HepG2 (cell line): Measurements from ENCODE around the gene CPPED1.

Experiments used
- BHLHE40 ChIP-seq: IDR thresholded peaks from 2 replicates; pipeline ENCODE4 v1.6.1; 2011; ENCODE audit warnings: low read length, improper control_type of control experiment
- CTCF ChIP-seq: sonication (generic); formaldehyde crosslinking; IDR thresholded peaks from 2 replicates; pipeline ENCODE4 v1.5.0; 2020; ENCODE audit warnings: mild to moderate bottlenecking, missing genetic modification reagents, moderate library complexity
- JUNB ChIP-seq: sonication (generic); formaldehyde crosslinking; IDR thresholded peaks from 2 replicates; pipeline ENCODE4 v1.8.0; 2022; ENCODE audit warnings: missing genetic modification reagents, mild to moderate bottlenecking, borderline replicate concordance
- ZBTB44 ChIP-seq: sonication (generic); formaldehyde crosslinking; IDR thresholded peaks from 2 replicates; pipeline ENCODE4 v1.4.0; 2020; ENCODE audit warnings: missing genetic modification reagents
- ZNF639 ChIP-seq: conservative IDR thresholded peaks from 2 replicates; pipeline ENCODE4 v1.6.1; 2018; ENCODE audit warnings: missing genetic modification reagents
- TF ChIP-seq, protein P1 (sequence below): sonication (generic); formaldehyde crosslinking; IDR thresholded peaks from 2 replicates; pipeline ENCODE4 v1.4.0; 2020; ENCODE audit warnings: missing genetic modification reagents; ENCODE audit errors: not compliant biosample characterization

DNA sequence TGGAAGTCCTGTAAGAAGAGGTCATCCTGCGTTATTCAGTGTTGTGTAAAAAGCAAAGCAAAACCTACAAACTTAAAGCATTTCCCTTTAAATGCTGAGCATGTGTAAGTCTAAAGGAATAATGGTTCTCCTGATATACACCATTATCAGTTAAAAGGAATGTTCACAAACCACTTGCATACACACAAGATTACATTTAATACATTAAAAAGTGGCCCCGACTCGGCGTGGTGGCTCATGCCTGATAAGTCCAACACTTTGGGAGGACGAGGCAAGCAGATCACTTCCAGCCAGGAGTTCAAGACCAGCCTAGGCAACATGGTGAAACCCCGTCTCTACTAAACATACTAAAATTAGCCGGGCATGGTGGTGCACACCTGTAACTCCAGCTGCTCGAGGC is 30.5 kb downstream of the CPPED1 start:
- no peak for TF ChIP-seq JUNB (CRISPR knock-in tag)
- TF ChIP-seq CTCF (CRISPR knock-in tag) = no peak
- TF ChIP-seq BHLHE40 = no peak
- TF ChIP-seq, protein P1, sequence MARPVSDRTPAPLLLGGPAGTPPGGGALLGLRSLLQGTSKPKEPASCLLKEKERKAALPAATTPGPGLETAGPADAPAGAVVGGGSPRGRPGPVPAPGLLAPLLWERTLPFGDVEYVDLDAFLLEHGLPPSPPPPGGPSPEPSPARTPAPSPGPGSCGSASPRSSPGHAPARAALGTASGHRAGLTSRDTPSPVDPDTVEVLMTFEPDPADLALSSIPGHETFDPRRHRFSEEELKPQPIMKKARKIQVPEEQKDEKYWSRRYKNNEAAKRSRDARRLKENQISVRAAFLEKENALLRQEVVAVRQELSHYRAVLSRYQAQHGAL (CRISPR knock-in tag) = no peak
- no peak for TF ChIP-seq ZNF639 (CRISPR knock-in tag)
- TF ChIP-seq ZBTB44 = no peak
